Measurements from ENCODE around the gene COBL.

COBL gene

DNA sequence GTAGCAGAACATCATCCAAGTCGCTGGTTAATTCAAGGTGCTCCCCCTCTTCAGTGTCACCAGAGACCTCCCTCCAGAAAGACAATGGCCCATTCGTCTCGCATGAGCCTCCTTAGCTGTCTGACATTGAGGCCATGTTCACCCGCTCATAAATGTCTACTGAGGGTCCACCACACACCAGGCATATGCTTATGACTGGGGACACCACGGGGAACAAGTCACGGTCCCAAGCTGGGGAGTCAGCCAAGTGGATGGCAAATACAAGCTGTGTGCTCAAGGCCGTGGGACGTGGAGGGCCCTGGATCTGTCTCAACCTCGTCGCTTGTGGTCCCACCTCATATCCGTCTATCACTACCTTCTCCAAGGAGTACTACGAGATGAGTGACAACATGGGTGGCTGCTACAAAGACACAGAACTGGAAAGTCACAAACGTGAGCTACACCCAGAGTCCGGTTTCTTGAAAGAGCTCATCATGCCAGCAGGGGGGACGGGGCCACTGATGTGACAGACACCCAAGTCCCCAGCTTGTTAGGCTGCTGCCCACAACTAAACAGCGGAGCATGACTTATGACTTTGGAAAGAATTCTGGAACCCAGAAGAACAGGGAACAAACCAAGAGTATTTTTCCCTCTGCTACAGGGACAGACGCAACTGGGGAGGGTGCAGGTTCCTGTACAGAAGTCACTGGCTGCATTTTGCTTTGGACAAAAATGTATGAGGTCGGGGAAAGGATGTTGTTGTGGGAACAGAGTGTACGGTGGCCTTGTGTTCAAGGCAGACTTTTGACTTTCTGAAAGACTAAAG, 189.6 kb downstream of the COBL start:
- no peak for DNase-seq

DNA sequence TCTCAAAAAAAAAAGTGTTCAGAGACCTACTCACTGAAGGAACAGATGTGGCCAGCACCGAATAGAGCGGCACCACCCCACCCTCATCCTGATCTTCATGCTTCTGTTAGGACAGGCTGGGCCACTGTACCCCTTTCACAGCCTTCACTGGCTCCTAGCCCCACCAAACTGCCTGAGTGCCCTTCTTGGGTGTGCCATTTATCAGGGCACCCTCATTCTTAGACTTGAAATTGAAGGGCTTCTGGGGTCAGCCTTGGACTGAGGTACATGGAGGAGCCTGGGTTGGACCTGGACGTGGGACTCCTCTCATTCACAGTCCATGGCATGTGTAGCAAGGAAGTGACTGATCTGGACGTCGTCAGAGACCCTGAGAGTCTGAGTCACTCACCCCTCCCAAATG, 190.3 kb downstream of the COBL start:
- no peak for DNase-seq

DNA sequence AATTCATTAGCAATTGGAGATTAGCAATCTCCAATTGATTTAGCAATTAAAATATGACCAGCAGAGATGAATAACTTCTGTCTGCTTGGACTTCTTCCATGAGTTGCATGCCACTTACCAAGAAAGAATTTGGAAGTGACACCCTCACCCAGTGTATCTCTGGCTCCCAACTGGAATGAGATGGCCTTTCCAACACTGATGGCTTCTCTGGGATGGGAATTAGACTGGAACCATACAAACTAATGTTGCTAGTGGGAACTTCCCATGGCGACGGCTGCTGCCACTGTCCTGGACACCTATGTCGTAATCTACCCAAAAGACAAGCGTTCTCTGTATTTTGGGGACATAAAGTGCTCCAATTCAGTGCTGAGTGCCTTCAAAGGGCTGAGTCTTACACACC, 192.3 kb downstream of the COBL start:
- no peak for DNase-seq

GRCh38 chr7:51123322-51124019, 193.1 kb downstream of the COBL start:
- DNase-seq, result peak in 38 of 58 donors; percentile 10 to 78 (median 38)

DNA sequence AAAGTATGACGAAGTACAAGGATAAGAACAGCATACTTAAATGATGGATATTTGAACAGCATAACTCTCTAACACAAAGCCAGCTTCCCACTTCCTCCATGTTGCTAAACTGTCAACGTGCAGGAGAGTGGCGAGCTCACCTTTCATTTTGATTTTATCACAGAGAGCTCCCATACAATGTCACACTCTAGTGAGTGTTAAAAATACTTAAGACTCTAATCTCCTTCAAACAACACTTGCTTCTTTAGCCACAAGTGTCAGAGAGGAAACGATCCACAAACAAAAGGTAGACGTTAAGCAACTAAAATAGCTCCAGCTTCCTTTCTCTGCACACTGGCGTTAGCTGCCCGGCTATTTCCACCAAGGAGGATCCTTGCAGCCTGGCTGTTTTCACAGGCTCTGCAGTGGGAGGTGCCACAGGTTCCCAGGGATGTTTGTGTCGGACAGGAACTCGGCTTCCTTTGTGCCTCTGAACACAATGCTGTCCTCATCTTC, 194.6 kb downstream of the COBL start:
- DNase-seq, result no peak

DNA sequence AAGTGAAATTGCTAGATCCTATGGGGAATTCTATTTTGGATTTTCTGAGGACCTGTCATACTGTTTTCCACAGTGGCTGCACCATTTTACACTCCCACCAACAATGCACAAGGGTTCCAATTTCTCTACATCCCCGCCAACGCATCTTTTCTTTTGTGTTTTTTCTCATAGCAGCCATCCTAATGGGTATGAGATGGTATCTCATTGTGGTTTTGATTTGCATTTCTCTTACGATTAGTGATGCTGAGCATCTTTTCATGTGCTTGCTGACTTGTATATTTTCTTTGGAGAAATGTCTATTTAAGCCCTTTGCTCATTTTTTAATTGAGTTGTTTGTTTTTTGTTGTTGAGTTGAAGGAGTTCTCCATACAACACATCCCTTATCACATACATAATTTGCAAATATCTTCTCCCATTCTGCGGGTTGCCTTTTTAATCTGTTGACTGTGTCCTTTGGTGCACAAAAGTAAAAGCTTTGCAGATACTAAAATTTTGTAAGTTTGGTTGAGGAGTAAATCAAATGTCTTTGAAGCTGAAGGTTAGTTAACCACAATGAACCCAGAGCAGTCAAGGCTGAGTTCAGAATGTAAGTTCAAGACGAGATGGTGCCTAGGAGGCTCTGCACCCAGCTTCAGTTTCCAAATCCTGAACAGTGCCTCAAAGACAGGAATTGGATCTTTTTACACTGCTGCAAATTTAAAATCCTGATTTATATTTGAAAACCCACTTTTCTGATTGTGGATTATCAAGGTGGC, 195.4 kb downstream of the COBL start:
- no peak for DNase-seq

- DNase-seq, result no peak
Observed at GRCh38 chr7:51118628-51119027, 198.0 kb downstream of the COBL start.

DNA sequence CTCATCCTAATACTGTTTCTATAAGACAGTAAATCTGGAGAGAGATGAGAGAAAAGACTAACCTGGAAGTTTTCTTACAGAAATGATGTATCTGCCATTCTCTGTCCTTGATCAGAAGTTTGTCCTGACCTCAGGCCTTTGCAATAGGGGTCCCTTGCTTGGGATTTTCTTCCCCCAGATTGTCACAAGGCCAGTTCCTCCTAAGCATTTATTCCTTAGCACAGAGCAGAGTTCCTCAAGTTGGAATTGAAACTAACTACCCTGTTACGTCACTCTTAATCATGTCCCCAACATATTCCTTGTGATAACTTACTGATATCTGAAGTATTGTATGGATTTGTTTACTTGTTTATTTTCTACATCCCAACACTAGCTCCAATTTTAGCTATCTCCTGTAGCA, 202.1 kb downstream of the COBL start:
- no peak for DNase-seq

GRCh38 chr7:51113962-51114361, 202.6 kb downstream of the COBL start:
- no peak for DNase-seq

DNA sequence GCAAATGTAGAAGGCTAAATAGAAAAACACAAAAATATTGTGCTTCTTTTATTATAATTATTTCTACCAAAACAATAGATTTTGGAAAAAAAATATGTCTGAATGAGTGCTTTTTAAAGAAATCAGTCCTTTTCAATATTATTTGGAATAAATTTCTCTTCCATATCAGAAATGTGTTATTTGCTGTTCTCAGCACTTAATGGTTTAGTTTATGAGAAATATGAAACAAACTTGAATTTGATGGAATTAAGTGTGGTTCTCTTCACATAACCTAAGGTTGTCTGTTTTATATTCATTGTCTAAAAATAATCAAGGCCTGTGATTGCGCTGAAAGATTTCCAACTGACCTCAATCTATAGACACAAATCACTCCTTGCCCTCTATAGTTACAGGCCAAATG, 203.0 kb downstream of the COBL start:
- no peak for DNase-seq

DNA sequence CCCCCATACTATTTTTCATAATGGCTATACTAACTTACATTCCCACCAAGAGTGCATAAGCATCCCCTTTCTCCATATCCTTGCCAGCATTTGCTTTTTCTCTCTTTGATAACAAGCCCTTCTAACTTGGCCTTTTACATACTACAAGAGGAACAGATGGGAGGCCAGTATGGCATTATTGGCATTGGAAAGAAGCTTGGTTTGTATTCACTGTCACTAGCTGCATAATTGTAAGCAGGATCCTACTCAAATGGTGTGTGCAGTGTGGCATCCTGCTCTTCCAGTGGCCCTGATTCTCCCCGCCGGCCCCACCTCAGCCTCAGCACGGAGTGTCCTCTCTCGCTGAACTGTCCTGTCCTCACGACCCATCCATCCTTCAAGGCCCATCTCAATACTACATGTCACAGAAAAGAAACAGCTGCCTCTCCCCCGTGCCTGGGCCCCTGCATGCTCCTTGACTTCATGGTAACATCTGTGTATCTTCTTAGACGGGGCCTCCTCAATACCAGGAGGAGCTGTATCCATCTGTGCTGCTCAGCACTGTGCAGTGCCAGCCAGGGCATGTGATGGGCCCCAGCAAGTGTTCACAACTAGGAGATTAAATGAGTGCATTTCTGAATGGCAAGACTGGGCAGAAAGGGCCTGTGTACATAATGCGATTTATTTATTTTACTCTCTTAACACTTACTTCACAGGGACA, 205.2 kb downstream of the COBL start:
- no peak for DNase-seq

DNA sequence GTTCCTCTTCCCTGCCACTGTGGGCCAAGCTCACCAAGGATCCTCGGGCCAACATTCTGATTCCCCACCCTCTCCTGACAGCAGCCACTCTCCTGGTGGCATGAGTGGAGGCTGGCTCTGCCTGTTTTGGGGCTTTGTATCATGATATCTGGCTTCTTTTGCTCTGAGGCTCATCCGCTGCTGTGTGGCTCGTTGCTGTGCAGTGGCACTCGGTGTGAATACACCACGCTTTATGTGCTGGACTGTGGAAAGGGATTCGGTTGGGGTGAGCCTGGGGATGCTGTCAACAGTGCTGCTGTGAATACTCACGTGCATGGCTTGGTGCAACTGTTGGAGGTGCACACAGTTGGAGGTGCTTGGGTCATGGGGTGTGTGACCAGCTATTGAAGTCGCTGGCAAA, 208.5 kb downstream of the COBL start:
- DNase-seq, result no peak

DNA sequence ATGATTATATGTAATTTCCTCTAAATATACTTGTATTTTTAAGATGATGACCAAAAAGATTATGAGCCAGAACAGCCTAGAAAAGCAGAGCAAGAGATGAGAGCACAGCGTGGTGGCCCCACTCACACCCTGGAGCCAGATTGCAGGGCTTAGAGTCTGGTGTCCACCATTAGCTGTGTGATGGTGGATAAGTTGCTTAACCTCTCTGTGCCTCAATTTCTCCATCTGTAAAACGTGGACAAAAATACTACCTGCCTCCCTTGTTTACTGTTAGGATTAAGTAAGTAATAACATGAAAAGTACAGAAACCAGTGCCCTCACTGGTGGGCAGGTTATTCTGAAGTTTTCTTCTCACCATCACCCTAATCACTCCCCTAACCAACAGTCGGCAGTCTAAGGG, 212.3 kb downstream of the COBL start:
- no peak for DNase-seq

GRCh38 chr7:51103718-51104117, 212.9 kb downstream of the COBL start:
- no peak for DNase-seq

GRCh38 chr7:51102828-51103227, 213.8 kb downstream of the COBL start:
- DNase-seq, result no peak

DNA sequence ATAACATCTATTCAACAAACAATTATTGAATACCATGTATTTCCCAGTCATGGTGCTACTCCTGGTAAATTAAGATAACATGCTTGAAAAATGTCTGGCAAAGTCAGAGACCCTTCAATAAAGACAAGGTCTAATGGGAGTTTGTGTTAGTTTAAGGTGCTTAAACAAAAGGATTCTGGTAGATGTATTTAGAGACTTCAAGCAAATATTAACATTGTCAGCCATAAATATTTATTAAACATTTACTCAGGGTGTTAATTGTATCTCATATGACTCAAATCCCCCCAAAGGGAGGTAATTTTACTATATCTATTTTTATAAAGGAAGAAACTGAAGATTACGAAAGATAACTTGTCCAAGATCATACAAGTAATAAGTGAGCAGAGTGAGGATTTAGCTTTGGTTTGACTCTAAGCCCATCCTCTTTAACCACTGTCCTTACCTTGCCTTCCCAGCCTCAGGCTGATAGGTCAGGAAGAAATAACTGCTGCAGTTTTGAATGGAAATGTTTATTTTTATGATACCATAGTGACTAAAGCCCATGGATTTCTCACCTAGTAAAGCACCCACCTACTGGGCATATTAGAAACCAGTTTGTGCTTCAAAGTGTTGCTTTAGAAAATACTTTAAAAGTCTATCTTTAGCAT, 215.4 kb downstream of the COBL start:
- no peak for DNase-seq

- DNase-seq, result peak in 1 of 58 donors; percentile 15
Observed at GRCh38 chr7:51090411-51090810, 226.2 kb downstream of the COBL start.

DNA sequence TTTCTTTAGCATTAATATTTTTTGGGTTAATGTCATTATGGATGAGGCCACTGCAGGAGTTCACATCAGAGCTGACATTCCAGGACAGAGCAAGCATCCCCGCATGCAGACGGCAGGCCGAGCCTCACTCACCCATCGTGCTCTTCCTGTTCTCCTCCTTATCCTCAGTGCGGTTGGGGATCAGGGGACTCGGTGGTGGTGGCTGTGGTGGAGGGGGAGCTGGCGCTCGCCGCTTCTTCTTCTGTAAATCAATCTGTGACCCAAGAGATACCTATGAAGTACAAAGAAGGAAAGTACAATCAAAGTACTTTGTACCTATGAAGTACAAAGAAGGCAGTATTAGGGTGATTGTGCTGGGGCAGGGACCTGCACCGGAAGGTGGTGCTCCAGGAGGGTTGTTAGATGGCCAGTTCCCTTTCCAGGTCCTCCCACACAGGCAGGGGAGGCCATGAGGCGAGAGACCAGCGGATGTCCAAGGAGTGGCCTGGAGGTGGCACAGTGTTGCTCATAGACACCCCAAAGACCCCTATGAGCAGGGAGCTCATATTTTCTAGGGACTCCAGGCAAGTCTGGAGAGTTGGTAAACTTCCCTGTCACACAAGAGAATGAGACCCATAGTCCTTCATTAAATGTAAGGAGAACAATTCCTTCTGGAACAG, 231.4 kb downstream of the COBL start:
- no peak for DNase-seq

- no peak for DNase-seq
Observed at GRCh38 chr7:51084121-51084520, 232.5 kb downstream of the COBL start.

DNA sequence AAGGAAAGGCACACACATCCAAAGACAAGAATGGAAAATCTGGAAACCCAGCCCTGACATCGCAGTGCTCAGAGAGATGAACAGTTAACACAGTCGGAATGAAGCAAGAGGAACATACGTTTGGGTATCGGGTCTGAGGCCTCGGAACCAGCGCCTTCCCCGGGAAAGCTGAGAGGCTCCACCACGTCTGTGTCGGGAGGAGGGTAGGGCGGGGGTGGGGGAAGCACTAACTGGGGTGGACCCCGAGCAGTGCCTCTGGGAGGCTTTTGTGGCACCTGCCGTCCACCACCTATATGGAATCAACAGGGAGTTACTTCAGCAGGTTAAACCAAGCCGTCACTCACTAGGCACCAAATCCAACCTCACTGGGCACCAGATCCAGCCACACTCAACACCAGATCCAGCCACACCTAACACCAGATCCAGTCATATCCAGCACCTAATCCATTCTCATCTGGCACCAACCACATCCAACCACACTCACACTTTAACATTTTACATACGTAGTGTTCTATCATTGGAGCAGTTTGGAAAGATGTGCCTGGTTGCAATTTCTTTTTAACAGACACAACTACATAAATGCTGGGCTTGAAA, 233.6 kb downstream of the COBL start:
- DNase-seq, result no peak
